ENCODE results near the gene CLIC1.
A peak's percentile ranks its signal among the peaks of the same experiment; 100 is the strongest.

The CLIC1 gene

DNA sequence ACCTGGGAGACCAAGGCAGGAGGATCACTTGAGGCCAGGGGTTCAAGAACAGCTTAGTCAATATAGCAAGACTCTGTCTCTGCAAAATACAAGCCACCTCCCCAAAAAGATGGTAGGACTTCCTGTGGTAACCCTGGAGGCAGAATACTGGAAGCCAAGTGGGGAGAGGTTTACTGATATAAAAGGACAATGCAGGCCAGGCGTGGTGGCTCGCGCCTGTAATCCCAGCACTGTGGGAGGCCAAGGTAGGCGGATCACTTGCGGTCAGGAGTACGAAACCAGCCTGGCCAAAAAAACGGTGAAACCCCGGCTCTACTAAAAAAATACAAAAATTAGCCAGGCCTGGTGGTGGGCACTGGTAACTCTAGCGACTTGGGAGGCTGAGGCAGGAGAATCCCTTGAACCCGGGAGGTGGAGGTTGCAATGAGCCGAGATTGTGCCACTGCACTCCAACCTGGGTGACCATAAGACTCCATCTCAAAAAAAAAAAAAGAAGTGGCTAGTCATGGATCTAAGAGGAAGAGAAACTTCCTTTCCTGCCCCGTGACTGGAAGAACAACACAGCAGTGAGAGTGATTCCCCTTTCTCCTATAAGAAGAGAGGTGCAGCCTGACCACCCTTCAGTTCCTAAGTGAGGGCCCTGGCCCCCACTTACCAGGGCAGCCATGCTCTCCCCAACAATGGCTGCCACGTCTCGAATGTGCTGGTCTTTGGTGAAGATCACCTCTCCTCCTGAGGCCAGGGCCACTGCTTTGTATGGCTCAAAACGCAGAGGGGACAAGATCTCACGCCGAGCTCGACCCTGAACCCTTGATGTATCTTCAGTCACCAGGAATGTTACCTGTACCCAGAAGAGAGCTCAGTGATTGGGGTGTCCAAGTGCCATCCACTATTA lies 32.3 kb upstream of the CLIC1 start:
- peak; percentile 65 for DNase-seq (ENCODE audit: low spot score)

DNA sequence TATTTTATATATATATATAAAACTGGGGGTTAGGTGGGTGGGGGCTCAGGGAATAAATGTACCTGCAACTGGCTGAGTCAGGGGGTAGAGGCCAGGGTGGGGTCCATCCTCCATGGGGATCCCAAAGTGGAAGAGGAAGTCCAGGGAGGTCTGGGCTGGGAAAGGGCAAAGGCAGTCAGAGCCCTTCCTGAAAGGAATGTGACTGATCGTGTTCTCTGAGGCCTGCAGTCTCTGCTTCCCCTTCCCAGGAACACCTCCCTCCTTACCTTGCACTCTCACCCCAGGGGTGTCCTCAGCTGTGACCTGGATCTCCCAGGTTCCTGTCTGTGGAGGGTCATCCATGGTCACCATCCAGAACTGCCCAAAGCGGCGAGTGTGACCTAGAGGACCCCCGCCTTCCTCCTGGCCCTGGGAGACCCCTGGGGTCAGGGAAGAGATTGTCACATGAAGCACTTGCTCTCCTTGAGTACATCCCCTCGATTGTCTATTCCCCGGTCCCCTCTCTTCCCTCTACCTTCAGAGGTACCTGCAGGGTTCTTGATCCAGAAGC lies 30.8 kb upstream of the CLIC1 start:
- DNase-seq (ENCODE audit: low spot score), result no peak

DNA sequence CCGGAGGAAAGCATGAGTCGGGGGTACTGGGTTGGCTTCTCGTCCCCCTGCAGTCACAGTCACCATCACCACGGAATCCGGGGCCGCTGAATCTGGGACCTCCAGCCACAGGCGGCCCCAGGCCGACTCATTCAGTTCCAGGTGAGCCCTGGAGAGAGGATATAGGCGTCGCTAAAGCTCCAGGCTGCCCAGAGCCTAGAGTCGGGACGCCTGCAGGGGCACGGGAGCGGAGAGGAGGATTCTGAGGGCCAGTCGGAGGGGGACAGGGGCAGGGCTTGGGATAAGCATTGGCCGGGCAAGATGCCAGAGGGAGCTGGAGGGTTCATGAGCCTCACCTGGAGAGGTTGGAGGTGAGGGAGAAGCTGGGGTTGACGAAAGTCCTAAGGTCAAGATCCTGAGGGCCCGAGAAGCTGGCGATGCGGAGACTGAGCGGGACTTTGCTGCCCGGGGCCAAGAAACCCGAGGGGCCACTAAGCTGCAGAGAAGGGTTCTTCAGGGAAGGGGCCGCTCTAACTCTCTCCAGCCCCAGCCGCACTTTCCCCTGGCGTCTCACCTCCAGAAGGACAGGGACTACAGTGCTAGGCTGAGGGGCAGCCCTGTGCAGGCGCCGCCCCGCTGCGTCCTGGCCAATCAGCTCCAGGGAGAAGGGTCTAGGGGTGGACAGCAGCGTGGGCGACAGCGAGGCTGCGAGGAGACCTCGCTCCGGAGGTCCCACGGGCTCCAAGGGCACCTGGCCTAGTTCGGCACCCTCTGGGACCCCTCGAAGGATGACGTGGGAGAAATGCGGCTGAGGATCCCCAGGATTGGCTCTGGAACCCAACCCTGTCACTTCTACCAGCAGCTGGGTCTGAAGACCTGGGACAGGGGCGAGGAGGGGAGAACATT lies 29.8 kb upstream of the CLIC1 start:
- no peak for DNase-seq (ENCODE audit: low spot score)

DNA sequence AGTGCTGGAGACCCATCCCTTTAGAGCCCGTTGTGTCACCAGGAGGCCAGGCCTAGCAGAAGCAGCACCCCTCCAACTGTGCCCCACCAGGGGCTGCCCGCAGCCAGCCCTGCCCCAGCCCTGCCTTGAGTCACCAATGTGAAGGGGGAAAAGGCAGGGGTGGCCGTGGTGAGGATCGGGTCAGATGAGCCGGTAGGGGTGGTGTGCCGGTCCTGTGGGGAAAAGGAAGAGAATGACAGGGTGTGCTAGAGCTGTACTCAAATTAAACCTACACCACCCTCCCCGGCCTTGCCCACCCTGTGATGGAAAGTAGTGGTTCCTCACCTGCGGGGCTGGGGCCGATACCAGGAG lies 29.2 kb upstream of the CLIC1 start:
- DNase-seq (ENCODE audit: low spot score), result no peak

DNA sequence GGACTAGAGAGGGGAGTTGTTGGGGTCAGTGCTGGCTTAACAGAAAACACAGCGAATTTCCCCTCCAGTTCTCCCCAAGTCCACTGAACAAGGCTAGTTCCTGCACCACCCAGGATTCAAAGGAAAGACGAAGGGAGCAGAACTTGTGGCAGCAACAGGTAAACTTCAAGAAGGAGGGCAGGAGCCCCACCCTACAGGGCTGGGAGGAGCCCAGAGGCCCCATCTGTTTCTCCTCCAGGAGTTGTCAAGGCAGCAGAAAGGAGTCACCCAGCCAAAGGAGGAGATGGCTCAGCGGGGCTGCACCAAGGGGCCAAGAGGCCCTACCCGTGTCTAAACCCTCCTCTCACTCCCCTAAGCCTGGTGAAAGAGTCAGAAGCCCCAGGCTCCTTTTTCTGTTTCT lies 27.9 kb upstream of the CLIC1 start:
- DNase-seq (ENCODE audit: low spot score), result no peak

DNA sequence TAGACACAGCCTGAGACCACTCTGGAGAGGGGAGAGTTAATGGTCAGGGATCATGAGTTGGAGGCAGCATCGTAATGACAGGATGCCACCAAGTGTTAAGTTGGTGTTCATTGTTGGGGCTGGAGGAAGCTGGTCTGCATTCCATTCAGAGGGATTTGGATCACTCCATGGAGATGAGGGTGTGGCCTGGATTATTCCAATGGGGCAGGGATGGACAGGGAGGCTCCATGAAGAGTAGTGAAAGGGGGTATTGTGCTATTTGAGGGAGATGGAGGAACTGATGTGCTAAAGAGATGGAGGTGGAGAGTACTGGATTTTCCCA lies 27.2 kb upstream of the CLIC1 start:
- DNase-seq (ENCODE audit: low spot score), result peak; percentile 16

DNA sequence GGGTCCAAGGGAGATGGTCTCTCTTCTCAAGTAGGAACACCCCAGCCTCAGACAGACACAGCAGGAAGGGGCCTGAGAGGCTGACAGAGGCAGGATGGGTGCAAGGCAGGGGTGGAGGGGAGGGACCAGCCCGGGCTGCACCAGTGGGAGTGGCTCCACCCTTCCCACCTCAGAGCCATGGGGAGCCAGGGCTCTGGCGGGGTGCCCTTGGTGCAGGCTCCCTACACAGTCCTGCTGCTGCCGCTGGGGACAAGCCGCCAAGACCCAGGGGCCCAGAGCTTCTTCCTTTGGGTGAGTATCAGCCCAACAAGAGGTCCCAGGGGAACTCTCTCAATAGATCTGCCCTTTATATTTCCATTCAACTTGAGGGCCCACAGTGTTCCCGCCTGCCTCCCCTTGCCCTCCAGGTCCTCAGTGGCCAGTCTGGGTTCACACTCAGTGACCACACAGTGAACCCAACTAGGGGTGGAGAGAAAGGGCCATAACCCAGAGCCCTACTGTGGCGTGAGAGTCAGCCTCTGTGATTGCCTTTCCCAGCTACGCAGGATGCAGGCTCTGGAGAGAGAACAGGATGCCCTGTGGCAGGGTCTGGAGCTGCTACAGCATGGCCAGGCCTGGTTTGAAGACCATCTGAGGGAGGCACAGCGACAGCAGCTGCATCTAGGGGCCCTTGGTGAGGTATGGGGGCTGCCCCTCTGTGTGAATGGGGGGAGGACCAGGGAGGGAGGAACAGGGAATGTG lies 26.7 kb upstream of the CLIC1 start:
- no peak for DNase-seq (ENCODE audit: low spot score)

DNA sequence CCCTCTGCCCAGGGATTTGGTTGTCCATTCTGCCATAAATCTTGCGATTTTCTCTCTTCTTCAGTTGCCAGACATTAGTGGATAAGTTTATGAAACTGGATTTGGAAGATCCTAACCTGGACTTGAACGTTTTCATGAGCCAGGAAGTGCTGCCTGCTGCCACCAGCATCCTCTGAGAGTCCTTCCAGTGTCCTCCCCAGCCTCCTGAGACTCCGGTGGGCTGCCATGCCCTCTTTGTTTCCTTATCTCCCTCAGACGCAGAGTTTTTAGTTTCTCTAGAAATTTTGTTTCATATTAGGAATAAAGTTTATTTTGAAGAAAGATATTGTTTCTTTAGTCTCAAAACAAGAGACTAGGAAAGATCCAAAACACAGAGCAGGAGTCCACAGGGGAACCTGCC lies 26.0 kb upstream of the CLIC1 start, which contains the start of gene SAPCD1:
TSS of gene SAPCD1 (plus strand) at position 301 of the 400 bp plus-strand sequence. CDS start 399 bp downstream, outside the sequence.
- no peak for DNase-seq (ENCODE audit: low spot score)

DNA sequence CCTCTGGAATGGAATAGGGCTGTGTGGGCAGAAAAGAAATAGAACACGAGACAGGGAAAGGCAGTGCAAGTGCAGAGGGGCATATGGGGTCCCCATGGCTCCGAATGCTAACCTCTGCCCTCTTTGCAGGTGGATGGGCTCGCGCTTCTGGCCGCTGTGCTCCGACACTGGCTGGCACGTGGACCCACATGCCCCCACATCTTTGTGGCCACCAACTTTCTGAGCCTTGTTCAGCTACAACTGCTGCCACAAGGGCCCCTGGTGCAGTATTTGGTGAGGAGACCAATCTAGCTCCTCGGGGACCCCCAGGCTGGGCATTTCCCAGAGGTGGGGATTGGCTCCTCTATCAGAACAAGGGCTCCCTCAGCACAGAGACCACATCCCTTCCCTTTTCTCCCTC lies 25.0 kb upstream of the CLIC1 start:
- DNase-seq (ENCODE audit: low spot score), result no peak

DNA sequence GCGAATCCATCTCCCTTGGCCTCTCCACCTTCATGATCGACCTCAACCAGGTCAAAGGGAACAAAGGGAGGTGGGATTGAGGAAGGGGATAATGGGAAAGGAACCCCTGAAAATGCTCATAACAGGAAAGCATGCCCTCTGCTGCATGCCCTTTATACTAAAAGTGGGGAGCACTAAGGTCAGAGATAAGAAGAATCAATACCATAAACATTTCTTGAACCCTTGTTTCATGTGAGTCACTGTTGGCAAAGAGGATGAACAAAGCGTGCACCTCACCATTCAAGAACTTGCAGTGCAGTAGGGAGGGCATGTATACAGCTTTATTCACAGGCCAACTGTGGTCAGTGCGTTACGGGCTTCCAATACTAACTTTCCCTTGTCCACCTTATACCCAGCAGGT lies 24.5 kb upstream of the CLIC1 start:
- no peak for DNase-seq (ENCODE audit: low spot score)

DNA sequence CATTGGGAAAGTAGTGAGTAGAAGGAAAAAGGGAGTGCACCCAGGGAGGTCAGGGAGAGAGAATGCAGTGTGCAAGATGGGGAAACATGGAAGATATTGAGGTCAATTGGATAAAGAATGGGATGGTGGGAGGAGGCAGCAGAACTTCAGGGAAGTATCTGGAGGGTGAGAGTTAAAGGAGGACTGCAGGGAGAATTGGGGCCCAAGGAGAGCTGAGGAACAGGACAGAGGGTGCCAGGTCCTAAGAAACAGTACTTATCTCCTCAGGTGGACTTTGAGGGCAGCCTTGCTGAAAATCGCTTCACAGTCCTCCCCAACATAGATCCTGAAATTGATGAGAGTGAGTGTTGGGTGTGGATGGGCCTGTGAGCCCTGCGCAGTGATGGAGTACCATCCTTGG lies 22.0 kb upstream of the CLIC1 start:
- DNase-seq (ENCODE audit: low spot score), result no peak

DNA sequence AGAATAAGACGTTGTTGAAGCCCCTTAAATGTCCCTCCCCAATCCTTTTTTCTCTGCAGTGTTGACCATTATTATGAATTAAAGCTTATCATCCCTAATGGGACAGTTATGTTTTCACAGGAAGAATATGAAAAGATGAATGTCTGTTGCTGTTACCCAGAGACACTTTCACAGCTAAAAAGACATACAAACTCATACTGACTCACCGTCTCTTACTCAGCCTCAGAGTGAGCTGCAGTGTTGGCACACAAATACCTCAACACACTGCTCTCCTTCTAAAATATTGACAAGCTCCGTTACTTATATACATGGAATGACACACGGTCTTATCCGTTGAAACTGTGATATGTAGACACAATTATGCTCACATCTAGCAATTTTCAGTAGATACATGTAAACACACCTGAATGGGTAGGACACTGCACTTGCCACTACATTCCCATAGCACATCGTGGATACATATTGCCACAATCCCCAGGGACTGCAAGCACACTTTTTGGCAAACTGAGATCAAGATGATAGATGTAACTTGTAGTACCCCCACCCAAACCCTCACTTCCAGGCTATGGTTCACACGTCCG lies 16.5 kb upstream of the CLIC1 start:
- DNase-seq (ENCODE audit: low spot score), result no peak

DNA sequence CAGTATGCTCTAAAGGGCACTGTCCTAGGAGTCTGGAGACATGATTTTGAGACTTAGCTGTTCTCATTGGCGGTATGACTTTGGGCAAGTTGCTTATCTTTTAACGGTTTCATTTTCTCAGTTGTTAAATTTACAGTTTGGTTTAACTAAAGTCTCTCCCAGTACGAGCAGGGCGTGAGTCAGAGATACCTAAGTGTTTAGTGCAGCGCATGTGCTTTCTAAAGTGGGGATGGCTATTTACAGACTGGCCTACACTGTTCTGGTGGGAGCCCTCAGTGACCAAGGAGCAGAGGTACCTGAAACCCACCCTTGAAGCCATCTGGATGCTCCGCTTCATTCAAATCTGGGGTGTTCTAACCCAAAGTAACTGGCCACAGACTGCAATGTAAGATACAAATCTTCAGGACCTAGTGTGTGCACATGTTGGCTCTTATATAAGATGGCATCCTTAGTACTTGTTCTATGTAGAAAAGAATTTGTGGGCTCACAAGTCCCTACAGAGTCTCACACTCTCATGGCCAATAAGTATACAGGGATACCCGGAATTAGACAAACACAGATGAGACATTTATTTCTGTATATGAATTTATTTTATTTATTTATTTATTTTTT lies 14.2 kb upstream of the CLIC1 start:
- no peak for DNase-seq (ENCODE audit: low spot score)

DNA sequence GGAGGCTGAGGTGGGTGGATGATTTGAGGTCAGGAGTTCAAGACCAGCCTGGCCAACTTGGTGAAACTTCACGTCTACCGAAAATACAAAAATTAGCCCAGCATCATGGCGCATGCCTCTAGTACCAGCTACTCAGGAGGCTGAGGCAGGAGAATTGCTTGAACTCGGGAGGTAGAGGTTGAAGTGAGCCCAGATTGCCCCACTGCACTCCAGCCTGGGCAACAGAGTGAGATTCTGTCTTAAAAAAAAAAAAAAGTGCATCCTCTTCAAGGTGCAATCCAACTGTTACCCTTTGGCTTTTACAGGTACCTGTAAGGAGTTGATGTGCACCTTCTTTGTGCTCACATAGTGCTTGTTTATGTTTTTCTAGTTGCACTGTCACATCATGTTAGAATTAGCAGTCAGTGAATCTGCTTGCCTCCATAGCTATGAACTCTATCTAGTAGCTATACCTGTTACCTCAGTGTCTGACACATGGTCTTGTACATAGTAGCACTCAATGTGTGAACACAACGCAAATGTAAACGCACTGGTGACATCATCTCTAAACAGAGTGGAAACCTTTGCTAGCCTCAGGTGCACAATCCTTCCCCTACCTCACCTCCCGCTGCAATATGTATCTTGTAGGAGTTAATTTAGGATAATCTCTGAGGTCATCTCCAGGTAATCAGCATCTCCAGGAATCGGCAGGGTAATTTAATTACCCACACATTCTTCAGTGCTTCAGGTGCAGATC lies 13.1 kb upstream of the CLIC1 start:
- no peak for DNase-seq (ENCODE audit: low spot score)

DNA sequence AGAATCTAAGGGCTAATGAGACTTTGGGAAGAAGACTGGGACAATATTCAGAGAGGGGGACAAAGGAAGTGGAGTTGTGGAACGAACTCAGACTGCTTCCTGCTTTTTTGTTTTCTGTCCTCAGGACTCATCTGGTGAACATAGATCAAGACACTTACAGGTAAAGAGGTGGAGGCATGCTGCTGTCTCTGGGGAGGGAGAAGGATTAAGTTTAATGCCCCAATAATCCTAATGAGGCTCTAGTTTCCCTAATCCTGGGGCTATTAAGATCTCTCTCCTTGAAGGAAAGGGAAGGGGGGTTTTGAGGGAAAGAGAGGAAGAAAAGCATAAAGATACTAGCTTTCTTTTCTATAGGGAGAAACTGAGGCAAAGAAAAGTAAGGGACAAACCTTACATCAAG lies 8.1 kb upstream of the CLIC1 start:
- DNase-seq (ENCODE audit: low spot score), result no peak

DNA sequence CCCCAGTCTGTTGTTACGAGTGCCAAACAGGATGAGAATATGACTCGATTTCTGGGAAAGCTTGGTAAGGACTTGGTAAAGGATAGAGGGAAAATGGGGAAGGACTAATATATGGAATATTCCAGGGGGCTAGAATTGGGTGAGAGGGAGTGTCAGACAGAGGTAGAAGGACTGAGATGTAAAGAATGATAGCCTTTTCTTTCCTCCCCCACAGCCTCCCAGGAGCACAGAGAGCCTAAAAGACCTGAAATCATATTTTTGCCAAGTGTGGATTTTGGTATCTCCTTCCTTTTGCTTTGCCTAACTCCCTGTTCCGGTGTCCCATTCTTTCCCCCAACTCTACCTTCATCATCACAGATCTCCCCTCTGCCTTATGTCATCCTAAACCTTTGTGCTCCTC lies 6.6 kb upstream of the CLIC1 start:
- DNase-seq (ENCODE audit: low spot score), result no peak

DNA sequence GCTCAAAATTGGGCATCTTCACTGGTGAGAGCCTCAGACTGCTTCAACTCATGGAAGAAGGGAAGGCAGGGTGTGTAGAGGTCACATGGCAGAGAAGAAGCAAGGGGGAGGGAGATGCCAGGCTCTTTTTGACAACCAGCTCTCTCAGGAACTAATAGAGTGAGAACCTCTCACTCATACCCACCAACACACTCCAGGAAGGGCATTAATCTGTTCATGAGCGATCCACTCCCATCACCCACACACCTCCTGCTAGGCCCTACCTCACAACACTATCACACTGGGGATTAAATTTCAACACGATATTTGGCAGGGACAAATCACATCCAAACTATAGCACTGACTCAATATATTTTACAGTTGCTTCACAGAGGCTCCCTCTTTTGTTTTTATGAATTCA lies 5.5 kb upstream of the CLIC1 start:
- no peak for DNase-seq (ENCODE audit: low spot score)

DNA sequence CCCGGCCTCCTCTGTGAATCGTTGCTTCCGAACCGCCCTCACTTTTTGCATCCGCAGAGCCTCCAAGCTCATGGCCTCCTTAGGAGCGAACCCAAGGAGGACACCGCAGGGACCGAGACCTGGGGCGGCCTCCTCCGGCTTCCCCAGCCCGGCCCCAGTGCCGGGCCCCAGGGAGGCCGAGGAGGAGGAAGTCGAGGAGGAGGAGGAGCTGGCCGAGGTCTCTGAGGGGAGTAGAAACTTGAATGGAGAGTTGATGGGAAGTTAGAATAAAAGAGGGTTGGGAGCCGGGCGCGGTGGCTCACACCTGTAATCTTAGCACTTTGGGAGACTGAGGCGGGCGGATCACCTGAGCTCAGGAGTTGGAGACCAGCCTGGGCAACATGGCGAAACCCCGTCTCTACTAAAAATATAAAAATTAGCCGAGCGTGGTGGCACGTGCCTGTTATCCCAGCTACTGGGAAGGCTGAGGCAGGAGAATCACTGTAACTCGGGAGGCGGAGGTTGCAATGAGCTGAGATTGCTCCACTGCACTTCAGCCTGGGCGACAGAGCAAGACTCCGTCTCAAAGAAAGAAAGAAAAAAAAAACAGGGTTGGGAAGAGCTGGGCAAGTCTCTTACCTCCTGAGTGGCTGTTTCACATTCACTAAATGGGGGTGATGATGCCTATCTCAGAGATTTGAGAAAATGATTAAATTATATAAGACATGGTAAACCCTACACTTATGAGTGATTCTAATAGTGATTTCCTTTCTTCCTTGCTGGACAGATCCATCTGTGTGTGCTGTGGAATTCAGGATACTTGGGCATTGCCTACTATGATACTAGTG lies 4.3 kb upstream of the CLIC1 start:
- no peak for DNase-seq (ENCODE audit: low spot score)

DNA sequence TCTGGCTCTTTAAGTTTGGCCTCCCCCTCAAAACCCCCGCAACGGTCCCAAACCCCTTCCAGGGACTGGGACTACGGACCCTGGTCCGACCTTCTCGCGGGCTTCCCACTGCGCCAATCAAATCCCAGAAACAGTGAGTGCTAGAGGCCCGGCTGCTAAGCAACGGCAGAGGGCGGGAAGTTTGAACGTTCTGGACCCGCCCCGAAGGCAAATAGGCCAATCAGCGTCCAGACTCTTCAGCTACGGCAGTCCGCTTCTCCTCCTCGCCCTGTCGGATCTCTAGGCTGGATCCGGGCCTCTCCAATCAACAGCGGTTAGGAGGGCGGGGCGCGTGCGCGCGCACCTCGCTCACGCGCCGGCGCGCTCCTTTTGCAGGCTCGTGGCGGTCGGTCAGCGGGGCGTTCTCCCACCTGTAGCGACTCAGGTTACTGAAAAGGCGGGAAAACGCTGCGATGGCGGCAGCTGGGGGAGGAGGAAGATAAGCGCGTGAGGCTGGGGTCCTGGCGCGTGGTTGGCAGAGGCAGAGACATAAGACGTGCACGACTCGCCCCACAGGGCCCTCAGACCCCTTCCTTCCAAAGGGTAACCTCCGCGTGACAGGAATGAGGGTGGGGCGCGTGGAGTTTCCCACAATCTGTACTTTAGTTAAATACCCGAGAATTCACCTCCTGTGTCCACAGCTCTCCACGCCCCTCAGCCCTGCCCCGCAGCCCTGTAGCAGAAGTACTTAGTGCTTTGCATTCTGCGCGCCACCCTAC lies 3.5 kb upstream of the CLIC1 start, which contains the start of gene MSH5:
TSS of gene MSH5 (plus strand) at position 367 of the 758 bp plus-strand sequence. CDS start 462 bp downstream, outside the sequence.
- DNase-seq (ENCODE audit: low spot score), result peak; percentile 98
